Panc1 (cell line): Measurements from ENCODE around the gene DVL3.

ENCODE experiments used
- CTCF ChIP-seq: fragments of 450-650 bp; IDR thresholded peaks from 2 replicates; pipeline ENCODE4 v1.5.1; 2017; ENCODE audit warnings: mild to moderate bottlenecking
- POLR2AphosphoS5 ChIP-seq: IDR thresholded peaks from 2 replicates; pipeline ENCODE4 v1.6.1; 2012; ENCODE audit warnings: mild to moderate bottlenecking, low read depth, low read length, moderate library complexity
- SIN3A ChIP-seq: IDR thresholded peaks from 2 replicates; pipeline ENCODE4 v1.6.1; 2012; ENCODE audit warnings: low read depth, mild to moderate bottlenecking, low read length, moderate library complexity, borderline replicate concordance; ENCODE audit not compliant: insufficient read depth
- TCF7L2 ChIP-seq: IDR thresholded peaks from 2 replicates; pipeline ENCODE4 v1.6.1; 2011; ENCODE audit warnings: mild to moderate bottlenecking, low read depth, low read length, inconsistent platforms

DNA sequence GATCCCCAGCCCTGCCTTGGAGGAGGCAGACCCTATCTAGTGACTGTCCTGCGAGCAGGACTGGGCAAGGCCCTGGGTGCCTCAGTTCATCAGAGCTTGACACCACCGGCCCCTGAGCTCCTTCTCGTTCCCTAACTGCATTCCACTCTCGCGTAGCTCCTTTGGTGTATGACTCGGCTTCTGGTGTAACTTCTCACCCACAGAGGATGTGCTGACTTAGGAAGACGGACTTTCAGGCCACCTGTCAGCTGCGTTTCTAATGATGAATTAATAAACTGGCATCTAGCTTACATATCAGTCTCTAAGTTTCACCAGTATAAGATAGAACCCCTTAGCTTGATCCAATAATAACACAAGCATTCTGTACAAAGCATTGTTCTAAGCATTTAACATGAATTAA lies 48.3 kb downstream of the DVL3 start:
- TF ChIP-seq CTCF (no peak), POLR2AphosphoS5 (no peak), SIN3A (no peak), TCF7L2 (no peak)
